ENCODE results near the gene TJP2.

The TJP2 gene

DNA sequence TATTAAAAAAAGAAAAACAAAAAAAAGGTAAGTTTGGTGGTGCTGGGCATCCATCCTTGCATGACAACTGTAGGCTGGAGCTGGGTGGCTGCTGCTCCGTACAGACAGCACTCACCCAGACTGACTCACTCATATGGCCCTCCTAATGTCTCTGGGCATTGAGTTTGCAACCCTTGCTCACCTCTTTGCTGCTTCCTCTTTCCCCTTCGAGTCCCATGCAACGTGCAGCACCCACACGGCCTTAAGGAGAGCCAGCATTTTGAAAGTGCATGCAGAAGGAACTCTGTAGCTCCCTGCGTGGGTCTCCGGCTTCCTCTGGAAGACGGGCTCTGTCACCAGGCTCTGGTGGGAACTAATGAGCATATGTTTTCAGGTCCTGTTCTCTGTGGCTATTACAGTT is 90.4 kb downstream of the TJP2 start:
- Histone ChIP-seq H4K20me1 (ENCODE audit: insufficient read depth, low read length) (no peaks in the 10 kb centered on the region), H3K36me3 (ENCODE audit: insufficient read depth, low read length) (no peaks in the 10 kb centered on the region), H3K4me3 (ENCODE audit: low read depth, low read length, poor library complexity, severe bottlenecking) (no peak overlapping the region), H3K9ac (ENCODE audit: low read length) (no peak overlapping the region), H2AFZ (ENCODE audit: low read length) (no peak overlapping the region), H3K27me3 (ENCODE audit: insufficient read depth, low read length) (no peaks in the 10 kb centered on the region), H3K9me3 (ENCODE audit: low read length) (no peaks in the 10 kb centered on the region), H3K4me1 (ENCODE audit: insufficient read depth, low read length, severe bottlenecking) (no peaks in the 10 kb centered on the region), H3K79me2 (ENCODE audit: insufficient read depth, low read length) (no peaks in the 10 kb centered on the region), H3K9me2 (ENCODE audit: low read depth, low read length) (no peaks in the 10 kb centered on the region), H3K27ac (ENCODE audit: low read depth, low read length, poor library complexity, severe bottlenecking) (no peak overlapping the region), H3K4me2 (ENCODE audit: low read length) (no peak overlapping the region), H3F3A (ENCODE audit: insufficient read depth, low read length) (no peaks in the 10 kb centered on the region)
- TF ChIP-seq, protein P1, sequence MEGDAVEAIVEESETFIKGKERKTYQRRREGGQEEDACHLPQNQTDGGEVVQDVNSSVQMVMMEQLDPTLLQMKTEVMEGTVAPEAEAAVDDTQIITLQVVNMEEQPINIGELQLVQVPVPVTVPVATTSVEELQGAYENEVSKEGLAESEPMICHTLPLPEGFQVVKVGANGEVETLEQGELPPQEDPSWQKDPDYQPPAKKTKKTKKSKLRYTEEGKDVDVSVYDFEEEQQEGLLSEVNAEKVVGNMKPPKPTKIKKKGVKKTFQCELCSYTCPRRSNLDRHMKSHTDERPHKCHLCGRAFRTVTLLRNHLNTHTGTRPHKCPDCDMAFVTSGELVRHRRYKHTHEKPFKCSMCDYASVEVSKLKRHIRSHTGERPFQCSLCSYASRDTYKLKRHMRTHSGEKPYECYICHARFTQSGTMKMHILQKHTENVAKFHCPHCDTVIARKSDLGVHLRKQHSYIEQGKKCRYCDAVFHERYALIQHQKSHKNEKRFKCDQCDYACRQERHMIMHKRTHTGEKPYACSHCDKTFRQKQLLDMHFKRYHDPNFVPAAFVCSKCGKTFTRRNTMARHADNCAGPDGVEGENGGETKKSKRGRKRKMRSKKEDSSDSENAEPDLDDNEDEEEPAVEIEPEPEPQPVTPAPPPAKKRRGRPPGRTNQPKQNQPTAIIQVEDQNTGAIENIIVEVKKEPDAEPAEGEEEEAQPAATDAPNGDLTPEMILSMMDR (IDR thresholded peaks at IDR 0.05; ENCODE audit: low read length): no peak
- no peak for TF ChIP-seq EZH2 (IDR thresholded peaks at IDR 0.05; ENCODE audit: borderline replicate concordance, low read length)

DNA sequence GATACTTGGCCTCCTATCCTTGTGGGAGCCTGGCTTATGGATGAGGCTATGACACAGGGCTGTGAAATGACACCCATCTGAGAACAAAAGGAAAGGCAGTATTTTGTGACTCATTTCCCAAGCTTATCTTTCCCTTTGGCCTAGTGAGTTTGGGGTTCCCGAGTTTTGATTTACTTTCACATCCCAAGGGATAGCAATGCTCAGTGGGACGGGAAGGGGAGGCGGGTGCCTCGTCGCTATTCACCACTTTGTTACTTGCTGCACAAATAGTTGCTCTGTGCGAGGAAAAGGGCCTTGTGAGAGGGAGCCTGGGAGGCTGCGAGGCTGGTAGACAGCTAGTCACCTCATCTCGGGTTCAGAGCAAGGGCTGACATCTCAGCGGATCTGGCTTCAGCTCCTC is 91.8 kb downstream of the TJP2 start:
- Histone ChIP-seq H3K27me3 (ENCODE audit: insufficient read depth, low read length) (no peaks in the 10 kb centered on the region), H3K9me2 (ENCODE audit: low read depth, low read length) (no peaks in the 10 kb centered on the region), H4K20me1 (ENCODE audit: insufficient read depth, low read length) (no peaks in the 10 kb centered on the region), H3K4me3 (ENCODE audit: low read depth, low read length, poor library complexity, severe bottlenecking) (no peak overlapping the region), H3K9me3 (ENCODE audit: low read length) (no peaks in the 10 kb centered on the region), H3K36me3 (ENCODE audit: insufficient read depth, low read length) (no peaks in the 10 kb centered on the region), H3K4me2 (ENCODE audit: low read length) (no peak overlapping the region), H3K27ac (ENCODE audit: low read depth, low read length, poor library complexity, severe bottlenecking) (no peak overlapping the region), H2AFZ (ENCODE audit: low read length) (no peak overlapping the region), H3K9ac (ENCODE audit: low read length) (no peak overlapping the region), H3F3A (ENCODE audit: insufficient read depth, low read length) (no peaks in the 10 kb centered on the region), H3K79me2 (ENCODE audit: insufficient read depth, low read length) (no peaks in the 10 kb centered on the region), H3K4me1 (ENCODE audit: insufficient read depth, low read length, severe bottlenecking) (no peaks in the 10 kb centered on the region)
- TF ChIP-seq, protein P1 (IDR thresholded peaks at IDR 0.05; ENCODE audit: low read length): no peak
- TF ChIP-seq EZH2 (IDR thresholded peaks at IDR 0.05; ENCODE audit: borderline replicate concordance, low read length): no peak

DNA sequence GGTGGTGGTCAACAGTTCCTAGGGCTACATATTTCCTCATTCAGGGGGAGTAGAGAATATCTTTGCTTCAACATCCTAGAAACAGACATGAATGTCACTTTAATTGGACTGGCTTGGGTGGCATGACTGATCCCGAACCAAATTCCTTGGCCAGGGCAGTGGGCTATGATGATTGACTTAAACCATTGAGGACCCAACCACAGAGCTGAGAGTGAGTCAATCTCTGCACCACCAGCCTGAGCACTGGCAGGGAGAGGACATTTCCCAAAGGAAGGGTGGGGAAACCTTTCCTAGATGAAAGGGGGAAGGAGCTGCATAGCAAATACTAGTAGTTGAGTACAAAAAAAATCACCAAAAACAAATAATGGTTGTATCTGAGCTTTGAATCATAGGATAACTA is 98.1 kb downstream of the TJP2 start:
- Histone ChIP-seq H3K79me2 (ENCODE audit: insufficient read depth, low read length) (no peaks in the 10 kb centered on the region), H3K36me3 (ENCODE audit: insufficient read depth, low read length) (no peaks in the 10 kb centered on the region), H3K9me2 (ENCODE audit: low read depth, low read length) (no peaks in the 10 kb centered on the region), H3K4me3 (ENCODE audit: low read depth, low read length, poor library complexity, severe bottlenecking) (no peak overlapping the region), H3K9ac (ENCODE audit: low read length) (no peak overlapping the region), H3K9me3 (ENCODE audit: low read length) (no peaks in the 10 kb centered on the region), H3K4me2 (ENCODE audit: low read length) (no peak overlapping the region), H3K4me1 (ENCODE audit: insufficient read depth, low read length, severe bottlenecking) (no peaks in the 10 kb centered on the region), H3F3A (ENCODE audit: insufficient read depth, low read length) (no peaks in the 10 kb centered on the region), H3K27me3 (ENCODE audit: insufficient read depth, low read length) (no peaks in the 10 kb centered on the region), H2AFZ (ENCODE audit: low read length) (no peak overlapping the region), H3K27ac (ENCODE audit: low read depth, low read length, poor library complexity, severe bottlenecking) (no peak overlapping the region), H4K20me1 (ENCODE audit: insufficient read depth, low read length) (no peaks in the 10 kb centered on the region)
- TF ChIP-seq, protein P1 (IDR thresholded peaks at IDR 0.05; ENCODE audit: low read length): no peak
- TF ChIP-seq EZH2 (IDR thresholded peaks at IDR 0.05; ENCODE audit: borderline replicate concordance, low read length): no peak
